Epithelial cell of prostate (primary cell): ENCODE results near the gene PADI1.
"Not testable (repeated sequence)": the region's sequence is repeated elsewhere in the genome, so short reads cannot be mapped to it uniquely, and the experiment has no call there.

ENCODE experiments used
- DNase-seq: peaks from one replicate; pipeline ENCODE4 v3.0.0-alpha.2; 2011; ENCODE audit warnings: low read depth, low spot score
- H3K27ac ChIP-seq: fragments of 450-650 bp; 2 replicates; pipeline ENCODE4 v1.5.1; 2017; ENCODE audit warnings: mild to moderate bottlenecking

The PADI1 gene

GRCh38 chr1:17235135-17235885 lies 30.4 kb downstream of the PADI1 start:
- peak overlapping the region; percentile 34 for H3K27ac ChIP-seq
- DNase-seq = no peak

- peak overlapping the region; percentile 34 for H3K27ac ChIP-seq
- peak; percentile 31 for DNase-seq
These were observed 32.0 kb downstream of the PADI1 start for GRCh38 chr1:17236779-17237560.

- DNase-seq = no peak
- H3K27ac ChIP-seq = no peak overlapping the region
These were observed 32.6 kb downstream of the PADI1 start for GRCh38 chr1:17237561-17237903.

- peak; percentile 33 for DNase-seq
These were observed 34.5 kb downstream of the PADI1 start for GRCh38 chr1:17239420-17239819.

GRCh38 chr1:17241011-17241779 lies 36.3 kb downstream of the PADI1 start:
- H3K27ac ChIP-seq, DNase-seq: not testable (repeated sequence)

More at GRCh38 chr1:17239420-17239819, 34.5 kb downstream of the PADI1 start:
- H3K27ac ChIP-seq = no peak overlapping the region

- not testable (repeated sequence) for H3K27ac ChIP-seq, DNase-seq
These were observed 36.8 kb downstream of the PADI1 start for GRCh38 chr1:17241780-17242074.

GRCh38 chr1:17243274-17243673 lies 38.3 kb downstream of the PADI1 start:
- no peak for DNase-seq

GRCh38 chr1:17244821-17245740 lies 40.2 kb downstream of the PADI1 start:
- DNase-seq = no peak
- H3K27ac ChIP-seq = no peak overlapping the region

More at GRCh38 chr1:17243274-17243673, 38.3 kb downstream of the PADI1 start:
- H3K27ac ChIP-seq = no peak overlapping the region

- DNase-seq = no peak
- H3K27ac ChIP-seq = no peak overlapping the region
These were observed 40.9 kb downstream of the PADI1 start for GRCh38 chr1:17245816-17246325.

GRCh38 chr1:17246971-17247370 lies 42.0 kb downstream of the PADI1 start:
- no peak overlapping the region for H3K27ac ChIP-seq
- no peak for DNase-seq

- H3K27ac ChIP-seq = no peak within 1 kb of the TSS
- DNase-seq = no peak
These were observed 43.9 kb downstream of the PADI1 start, which contains the start of gene PADI3 for GRCh38 chr1:17248781-17249180. PADI3 (plus strand) TSS chr1:17249098; CDS start chr1:17249138, 40 bp downstream.

- peak overlapping the region; percentile 40 for H3K27ac ChIP-seq
- DNase-seq = peak; percentile 68
These were observed 45.7 kb downstream of the PADI1 start for GRCh38 chr1:17250601-17251000.

- no peak for DNase-seq
- H3K27ac ChIP-seq = peak overlapping the region; percentile 40
These were observed 46.3 kb downstream of the PADI1 start for GRCh38 chr1:17251246-17251645.

GRCh38 chr1:17251701-17252376 lies 46.9 kb downstream of the PADI1 start:
- DNase-seq = no peak
- peak overlapping the region; percentile 40 for H3K27ac ChIP-seq

GRCh38 chr1:17255336-17255735 lies 50.4 kb downstream of the PADI1 start:
- H3K27ac ChIP-seq = no peak overlapping the region
- no peak for DNase-seq

- no peak overlapping the region for H3K27ac ChIP-seq
- DNase-seq = no peak
These were observed 53.3 kb downstream of the PADI1 start for GRCh38 chr1:17258116-17258757.

GRCh38 chr1:17258758-17259130 lies 53.8 kb downstream of the PADI1 start:
- H3K27ac ChIP-seq = no peak overlapping the region
- no peak for DNase-seq

- DNase-seq = no peak
- no peak overlapping the region for H3K27ac ChIP-seq
These were observed 54.4 kb downstream of the PADI1 start for GRCh38 chr1:17259233-17259873.
